ENCODE data around the gene CSNK1A1L.

DNA sequence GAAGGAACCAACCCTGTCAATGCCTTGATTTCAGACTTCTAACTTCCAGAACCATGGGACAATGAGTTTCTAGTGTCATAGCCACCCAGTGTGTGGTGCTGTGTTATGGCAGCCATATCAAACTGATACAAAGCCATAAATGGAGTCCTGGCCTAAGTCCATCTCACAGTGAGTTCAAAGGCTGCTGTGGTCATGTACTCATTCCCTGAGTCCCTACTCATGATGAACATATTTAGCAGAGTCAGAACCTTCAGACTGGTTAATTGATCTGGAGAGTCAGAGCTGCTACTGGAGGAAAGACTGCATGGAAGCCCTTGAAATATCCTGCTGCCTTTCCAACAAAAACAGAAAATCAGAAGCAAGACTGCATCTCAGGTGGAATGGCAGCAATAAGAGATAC, 39.2 kb upstream of the CSNK1A1L start:
- TF ChIP-seq ARNT (IDR thresholded peaks at IDR 0.05): no peak
- TF ChIP-seq FOXK2 (IDR thresholded peaks at IDR 0.05): no peak
- TF ChIP-seq, protein P1, sequence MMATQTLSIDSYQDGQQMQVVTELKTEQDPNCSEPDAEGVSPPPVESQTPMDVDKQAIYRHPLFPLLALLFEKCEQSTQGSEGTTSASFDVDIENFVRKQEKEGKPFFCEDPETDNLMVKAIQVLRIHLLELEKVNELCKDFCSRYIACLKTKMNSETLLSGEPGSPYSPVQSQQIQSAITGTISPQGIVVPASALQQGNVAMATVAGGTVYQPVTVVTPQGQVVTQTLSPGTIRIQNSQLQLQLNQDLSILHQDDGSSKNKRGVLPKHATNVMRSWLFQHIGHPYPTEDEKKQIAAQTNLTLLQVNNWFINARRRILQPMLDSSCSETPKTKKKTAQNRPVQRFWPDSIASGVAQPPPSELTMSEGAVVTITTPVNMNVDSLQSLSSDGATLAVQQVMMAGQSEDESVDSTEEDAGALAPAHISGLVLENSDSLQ (IDR thresholded peaks at IDR 0.05): no peak
- TF ChIP-seq SP1 (IDR thresholded peaks at IDR 0.05): no peak
- TF ChIP-seq SUZ12 (IDR thresholded peaks at IDR 0.05): no peak
- no peak for TF ChIP-seq FOXA1 (IDR thresholded peaks at IDR 0.05)
- no peak for TF ChIP-seq CTBP1 (IDR thresholded peaks at IDR 0.05; ENCODE audit: borderline replicate concordance)

Data from HEK293T (cell line).